ENCODE measurements around the gene ABTB2.

ABTB2 gene

GRCh38 chr11:34146411-34146810 lies 211.4 kb downstream of the ABTB2 start:
- TF ChIP-seq ARNT (IDR thresholded peaks at IDR 0.05) = no peak
- no peak for TF ChIP-seq ELF4 (IDR thresholded peaks at IDR 0.05)
- no peak for TF ChIP-seq L3MBTL2 (conservative IDR thresholded peaks at IDR 0.05)
- no peak for TF ChIP-seq ZNF384 (IDR thresholded peaks at IDR 0.05)
- TF ChIP-seq SUZ12 (IDR thresholded peaks at IDR 0.05) = no peak
- no peak for TF ChIP-seq NFRKB (IDR thresholded peaks at IDR 0.05)
- TF ChIP-seq FOXA1 (IDR thresholded peaks at IDR 0.05) = no peak
- no peak for TF ChIP-seq SP1 (IDR thresholded peaks at IDR 0.05)
- TF ChIP-seq HDGF (IDR thresholded peaks at IDR 0.05; ENCODE audit: borderline replicate concordance) = no peak
- no peak for TF ChIP-seq CTBP1 (IDR thresholded peaks at IDR 0.05; ENCODE audit: borderline replicate concordance)
- TF ChIP-seq PKNOX1 (IDR thresholded peaks at IDR 0.05) = no peak
- CTCF ChIA-PET = no interaction called here

GRCh38 chr11:34145847-34146381 lies 211.9 kb downstream of the ABTB2 start:
- ChIA-PET POLR2A (no interaction called here), CTCF (no interaction called here)
- TF ChIP-seq CTBP1 (IDR thresholded peaks at IDR 0.05; ENCODE audit: borderline replicate concordance) = no peak
- TF ChIP-seq FOXM1 (IDR thresholded peaks at IDR 0.05; ENCODE audit: borderline replicate concordance) = no peak
- no peak for TF ChIP-seq LEF1 (IDR thresholded peaks at IDR 0.05; ENCODE audit: borderline replicate concordance)
- no peak for TF ChIP-seq SUZ12 (IDR thresholded peaks at IDR 0.05)
- TF ChIP-seq ELF4 (IDR thresholded peaks at IDR 0.05) = no peak
- TF ChIP-seq NFRKB (IDR thresholded peaks at IDR 0.05) = no peak
- TF ChIP-seq HDGF (IDR thresholded peaks at IDR 0.05; ENCODE audit: borderline replicate concordance) = no peak
- TF ChIP-seq ARNT (IDR thresholded peaks at IDR 0.05) = no peak
- no peak for TF ChIP-seq FOXA1 (IDR thresholded peaks at IDR 0.05)
- TF ChIP-seq ZNF384 (IDR thresholded peaks at IDR 0.05) = no peak
- no peak for TF ChIP-seq PKNOX1 (IDR thresholded peaks at IDR 0.05)
- no peak for TF ChIP-seq SP1 (IDR thresholded peaks at IDR 0.05)
- no peak for TF ChIP-seq BHLHE40 (IDR thresholded peaks at IDR 0.05; ENCODE audit: borderline replicate concordance)
- TF ChIP-seq L3MBTL2 (conservative IDR thresholded peaks at IDR 0.05) = no peak
- TF ChIP-seq FOXK2 (IDR thresholded peaks at IDR 0.05) = no peak
- TF ChIP-seq TARDBP (IDR thresholded peaks at IDR 0.05) = no peak
- DNase-seq (ENCODE audit: extremely low spot score) = no peak

More at GRCh38 chr11:34146411-34146810, 211.4 kb downstream of the ABTB2 start:
- DNase-seq (ENCODE audit: extremely low spot score) = no peak
- POLR2A ChIA-PET = interaction anchor here (1.0 kb wide), 1 partner anchor 75 kb away, joined by 3 read pairs; no protein-coding TSS in a partner anchor

- POLR2A ChIA-PET = no interaction called here
- no peak for DNase-seq (ENCODE audit: extremely low spot score)
- TF ChIP-seq BHLHE40 (IDR thresholded peaks at IDR 0.05; ENCODE audit: borderline replicate concordance) (no peak), TARDBP (IDR thresholded peaks at IDR 0.05) (no peak), FOXK2 (IDR thresholded peaks at IDR 0.05) (no peak), ZNF384 (IDR thresholded peaks at IDR 0.05) (no peak), ELF4 (IDR thresholded peaks at IDR 0.05) (no peak), SP1 (IDR thresholded peaks at IDR 0.05) (no peak), FOXA1 (IDR thresholded peaks at IDR 0.05) (no peak), PKNOX1 (IDR thresholded peaks at IDR 0.05) (no peak), CTBP1 (IDR thresholded peaks at IDR 0.05; ENCODE audit: borderline replicate concordance) (no peak), LEF1 (IDR thresholded peaks at IDR 0.05; ENCODE audit: borderline replicate concordance) (no peak), SUZ12 (IDR thresholded peaks at IDR 0.05) (no peak), FOXM1 (IDR thresholded peaks at IDR 0.05; ENCODE audit: borderline replicate concordance) (no peak), HDGF (IDR thresholded peaks at IDR 0.05; ENCODE audit: borderline replicate concordance) (no peak), L3MBTL2 (conservative IDR thresholded peaks at IDR 0.05) (no peak), ARNT (IDR thresholded peaks at IDR 0.05) (no peak), NFRKB (IDR thresholded peaks at IDR 0.05) (no peak)
- CTCF ChIA-PET = no interaction called here
These were observed 212.7 kb downstream of the ABTB2 start for GRCh38 chr11:34145073-34145472.

- CTCF ChIA-PET = no interaction called here
- TF ChIP-seq FOXK2 (IDR thresholded peaks at IDR 0.05) (no peak), HDGF (IDR thresholded peaks at IDR 0.05; ENCODE audit: borderline replicate concordance) (no peak), SUZ12 (IDR thresholded peaks at IDR 0.05) (no peak)
- POLR2A ChIA-PET = interaction anchor here (0.8 kb wide), 1 partner anchor 37 kb away, joined by 3 read pairs; no protein-coding TSS in a partner anchor
- DNase-seq (ENCODE audit: extremely low spot score) = no peak
These were observed 214.8 kb downstream of the ABTB2 start for GRCh38 chr11:34143048-34143447.

- ChIA-PET POLR2A (no interaction called here), CTCF (no interaction called here)
- TF ChIP-seq L3MBTL2 (conservative IDR thresholded peaks at IDR 0.05) (no peak), LEF1 (IDR thresholded peaks at IDR 0.05; ENCODE audit: borderline replicate concordance) (no peak), BHLHE40 (IDR thresholded peaks at IDR 0.05; ENCODE audit: borderline replicate concordance) (no peak), SUZ12 (IDR thresholded peaks at IDR 0.05) (no peak), HDGF (IDR thresholded peaks at IDR 0.05; ENCODE audit: borderline replicate concordance) (no peak), PKNOX1 (IDR thresholded peaks at IDR 0.05) (no peak)
These were observed 217.7 kb downstream of the ABTB2 start for GRCh38 chr11:34140149-34140548.

GRCh38 chr11:34139346-34139745 lies 218.5 kb downstream of the ABTB2 start:
- no peak for DNase-seq (ENCODE audit: extremely low spot score)
- POLR2A ChIA-PET = no interaction called here
- CTCF ChIA-PET = no interaction called here
- no peak for TF ChIP-seq SUZ12 (IDR thresholded peaks at IDR 0.05)
- no peak for TF ChIP-seq PKNOX1 (IDR thresholded peaks at IDR 0.05)
- no peak for TF ChIP-seq SP1 (IDR thresholded peaks at IDR 0.05)
- TF ChIP-seq ZNF384 (IDR thresholded peaks at IDR 0.05) = no peak
- TF ChIP-seq TARDBP (IDR thresholded peaks at IDR 0.05) = no peak
- TF ChIP-seq FOXM1 (IDR thresholded peaks at IDR 0.05; ENCODE audit: borderline replicate concordance) = no peak
- no peak for TF ChIP-seq CTBP1 (IDR thresholded peaks at IDR 0.05; ENCODE audit: borderline replicate concordance)
- no peak for TF ChIP-seq L3MBTL2 (conservative IDR thresholded peaks at IDR 0.05)
- TF ChIP-seq HDGF (IDR thresholded peaks at IDR 0.05; ENCODE audit: borderline replicate concordance) = no peak
- TF ChIP-seq NFRKB (IDR thresholded peaks at IDR 0.05) = no peak

More at GRCh38 chr11:34140149-34140548, 217.7 kb downstream of the ABTB2 start:
- no peak for DNase-seq (ENCODE audit: extremely low spot score)

Measured in HEK293T (cell line).